ENCODE data around the gene STARD8.
A peak's percentile ranks its signal among the peaks of the same experiment; 100 is the strongest.

The STARD8 gene

GRCh38 chrX:68692651-68693050 lies 45.2 kb downstream of the STARD8 start:
- Histone ChIP-seq H3K4me1 (ENCODE audit: insufficient read depth, low read length) (peaks cover 38% of the 10 kb centered on the region), H3K9me3 (ENCODE audit: control insufficient read depth, insufficient read depth, low read length) (no peaks in the 10 kb centered on the region), H3K9ac (ENCODE audit: low read depth, low read length) (no peak overlapping the region), H3K36me3 (ENCODE audit: insufficient read depth, low read length) (no peaks in the 10 kb centered on the region)

DNA sequence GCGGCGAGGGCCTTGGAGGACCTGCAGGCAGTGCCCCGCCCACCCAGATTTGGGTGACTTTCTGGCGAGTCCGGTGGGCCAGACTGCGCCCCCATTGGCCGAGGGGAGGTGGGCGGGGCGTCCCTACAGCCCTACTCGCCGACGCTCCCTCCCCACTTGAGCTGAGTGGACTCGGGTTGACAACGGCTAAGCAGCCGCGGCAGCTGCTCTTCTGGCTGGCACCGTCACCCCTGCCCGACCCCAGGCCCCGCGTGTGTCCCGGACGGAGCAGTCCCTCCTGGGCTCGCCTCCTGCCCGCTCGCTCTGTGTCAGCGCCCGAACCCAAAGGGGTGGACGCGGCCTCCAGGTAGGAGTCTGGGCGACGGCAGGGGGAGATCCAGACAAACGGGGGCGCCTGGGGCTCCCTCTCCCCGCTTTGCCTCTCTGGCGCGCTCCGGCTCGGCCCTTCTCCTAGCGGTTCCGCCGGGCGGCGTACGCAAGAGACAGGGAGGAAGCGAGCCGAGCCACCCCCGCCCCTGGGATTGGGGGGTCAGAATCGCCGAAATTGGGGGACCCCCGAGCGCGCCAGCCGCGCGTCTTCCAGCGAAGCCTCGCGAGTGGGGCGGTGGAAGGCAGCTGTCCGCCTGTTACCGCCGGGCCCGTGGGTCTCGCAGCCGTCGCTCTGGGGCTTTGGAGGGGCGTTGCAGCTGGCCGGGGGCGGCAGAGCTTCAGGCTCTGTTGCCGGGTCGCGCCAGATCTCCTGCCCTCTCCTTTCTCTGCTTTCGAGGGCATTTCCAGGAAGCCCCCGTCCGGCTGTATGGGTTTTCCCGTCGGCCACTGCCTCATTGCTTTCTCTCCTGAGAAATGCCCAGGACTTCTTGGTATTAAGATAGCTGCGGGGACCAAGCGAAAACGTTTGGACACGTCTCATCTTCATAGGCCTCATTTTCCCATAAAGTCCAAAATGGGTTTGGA lies 46.3 kb downstream of the STARD8 start:
- Histone ChIP-seq H3K9ac (ENCODE audit: low read depth, low read length) (peak overlapping the region; percentile 59; the same call in 1 of the 2 replicates), H3K36me3 (ENCODE audit: insufficient read depth, low read length) (no peaks in the 10 kb centered on the region), H3K4me1 (ENCODE audit: insufficient read depth, low read length) (peaks cover 42% of the 10 kb centered on the region), H3K9me3 (ENCODE audit: control insufficient read depth, insufficient read depth, low read length) (no peaks in the 10 kb centered on the region)

DNA sequence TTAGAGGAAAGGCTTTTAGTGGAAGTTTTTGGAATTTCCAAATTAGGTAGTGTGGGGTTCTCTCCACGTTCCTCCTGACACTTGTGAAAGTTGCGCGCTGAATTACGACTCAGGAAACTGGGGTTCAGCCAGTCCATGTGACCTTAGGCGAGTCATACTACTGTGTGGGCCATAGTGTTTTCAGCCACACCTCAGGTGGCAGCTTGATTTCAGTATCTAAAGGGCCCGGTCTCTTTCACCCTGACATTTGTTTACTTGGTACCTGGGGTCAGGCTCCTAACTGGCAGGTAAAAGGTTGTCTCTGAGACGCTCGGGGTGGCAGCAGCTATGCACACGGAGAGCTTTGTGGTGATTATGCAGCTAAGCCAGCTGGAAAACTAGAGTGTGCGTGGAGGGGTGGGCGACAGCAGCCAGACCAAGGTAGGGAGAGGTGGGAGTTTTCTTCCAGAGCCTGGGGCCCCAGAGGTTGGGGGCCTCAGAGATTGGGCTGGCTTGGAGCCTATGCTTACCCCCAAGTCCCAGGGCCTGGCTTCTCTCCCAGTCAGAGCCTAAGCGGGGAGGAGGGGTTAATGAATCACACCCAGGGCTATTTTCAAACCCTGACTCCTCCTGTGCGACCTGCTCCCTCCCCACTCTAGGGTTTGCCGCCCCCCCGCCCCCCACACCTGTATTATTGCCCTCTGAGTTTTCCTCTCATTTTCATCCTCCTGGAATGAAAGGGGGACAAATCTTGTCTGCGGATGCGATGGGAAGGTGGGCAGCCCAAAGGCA lies 47.2 kb downstream of the STARD8 start:
- Histone ChIP-seq H3K4me1 (ENCODE audit: insufficient read depth, low read length) (peaks cover 45% of the 10 kb centered on the region), H3K9me3 (ENCODE audit: control insufficient read depth, insufficient read depth, low read length) (no peaks in the 10 kb centered on the region), H3K36me3 (ENCODE audit: insufficient read depth, low read length) (no peaks in the 10 kb centered on the region), H3K9ac (ENCODE audit: low read depth, low read length) (peak overlapping the region; percentile 59; the same call in 1 of the 2 replicates)

DNA sequence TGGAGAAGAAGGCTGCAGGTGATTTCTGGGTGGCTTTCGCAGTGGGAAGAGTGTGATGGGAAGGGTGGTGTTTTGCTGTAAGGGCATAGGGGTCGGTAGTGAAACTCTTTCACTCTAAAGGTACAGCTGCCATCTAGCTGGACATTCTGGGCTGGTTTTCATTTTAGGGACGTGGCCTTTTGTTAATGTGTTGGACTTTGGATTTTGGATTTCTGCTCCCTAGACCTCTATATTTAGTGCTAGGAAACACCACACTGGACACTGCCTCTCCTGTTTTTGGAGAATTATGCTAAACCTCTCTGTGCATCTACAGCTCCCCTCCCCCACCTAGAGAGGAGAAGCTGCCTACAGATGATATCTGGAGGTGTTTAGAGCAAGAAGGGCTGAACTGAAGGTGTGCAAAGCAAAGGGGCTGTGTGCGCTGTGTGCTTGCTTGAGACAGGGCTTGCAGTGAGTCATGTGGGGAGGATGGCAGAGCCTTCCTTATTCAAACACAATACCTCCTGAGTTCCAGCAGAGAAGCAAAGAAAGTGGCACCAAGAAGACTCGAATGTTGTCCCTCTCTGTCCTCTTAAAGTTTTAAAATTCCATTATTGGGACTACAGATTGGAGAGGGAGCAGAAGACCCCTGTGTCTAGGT lies 47.9 kb downstream of the STARD8 start:
- H3K9me3 ChIP-seq (ENCODE audit: control insufficient read depth, insufficient read depth, low read length) = no peaks in the 10 kb centered on the region
- peak overlapping the region; percentile 59; the same call in 1 of the 2 replicates for H3K9ac ChIP-seq (ENCODE audit: low read depth, low read length)
- H3K4me1 ChIP-seq (ENCODE audit: insufficient read depth, low read length) = peaks cover 39% of the 10 kb centered on the region

DNA sequence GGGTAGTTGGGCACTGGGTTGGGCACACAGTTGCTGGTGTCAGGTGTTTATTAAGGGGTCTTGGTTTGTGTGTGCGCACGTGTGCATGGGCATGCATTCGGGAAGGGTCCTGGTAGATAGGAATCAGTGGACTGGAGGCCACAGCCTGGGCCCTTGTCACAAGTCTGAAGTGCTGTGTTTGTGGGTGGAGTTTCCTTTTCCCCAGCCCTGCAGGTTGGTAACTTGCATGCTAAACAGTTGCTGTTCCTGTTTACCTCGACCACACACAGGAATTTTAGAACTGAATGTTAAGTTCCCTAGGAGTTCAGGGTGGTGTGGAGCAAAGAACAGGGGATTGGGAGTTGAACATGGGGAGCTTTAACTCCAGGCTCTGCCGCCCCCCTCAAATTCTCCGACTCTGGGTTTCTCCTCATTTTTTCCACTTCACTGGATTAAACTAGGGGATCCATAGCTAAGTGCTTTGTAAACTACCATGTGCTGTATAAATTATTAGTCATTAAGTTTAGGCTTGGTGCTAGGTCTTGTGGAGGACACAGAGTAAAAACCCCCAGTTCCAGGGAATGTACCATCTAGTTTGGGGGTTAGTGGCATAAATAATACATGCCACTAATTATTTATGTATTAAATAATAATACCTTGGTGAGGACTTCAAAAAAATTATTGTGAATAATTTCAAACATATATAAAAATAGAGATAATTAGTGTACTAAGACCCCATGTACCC lies 49.0 kb downstream of the STARD8 start:
- H3K9me3 ChIP-seq (ENCODE audit: control insufficient read depth, insufficient read depth, low read length) = no peaks in the 10 kb centered on the region
- peaks cover 39% of the 10 kb centered on the region for H3K4me1 ChIP-seq (ENCODE audit: insufficient read depth, low read length)
- H3K36me3 ChIP-seq (ENCODE audit: insufficient read depth, low read length) = no peaks in the 10 kb centered on the region
- no peak overlapping the region for H3K9ac ChIP-seq (ENCODE audit: low read depth, low read length)

More for the DNA sequence above, 47.9 kb downstream of the STARD8 start:
- no peaks in the 10 kb centered on the region for H3K36me3 ChIP-seq (ENCODE audit: insufficient read depth, low read length)

DNA sequence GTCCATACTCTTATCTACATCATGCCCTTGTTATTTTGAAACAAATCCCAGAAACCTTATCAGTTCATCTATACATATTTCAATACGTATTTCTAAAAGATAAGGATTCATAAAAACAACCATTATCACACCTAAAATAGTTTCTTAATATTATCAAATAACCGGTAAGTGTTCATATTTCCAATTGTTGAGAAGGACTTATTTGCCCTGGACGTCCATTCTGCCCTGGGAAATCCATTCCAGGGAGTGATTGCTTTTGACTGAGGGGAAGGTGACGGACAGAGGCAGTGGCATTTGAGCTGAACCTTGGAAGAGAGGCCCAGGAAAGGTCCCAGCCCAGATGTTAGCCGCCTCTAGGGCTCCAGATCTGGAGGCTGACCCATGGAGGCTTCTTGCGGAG lies 49.6 kb downstream of the STARD8 start:
- Histone ChIP-seq H3K9ac (ENCODE audit: low read depth, low read length) (no peak overlapping the region), H3K9me3 (ENCODE audit: control insufficient read depth, insufficient read depth, low read length) (no peaks in the 10 kb centered on the region), H3K36me3 (ENCODE audit: insufficient read depth, low read length) (no peaks in the 10 kb centered on the region), H3K4me1 (ENCODE audit: insufficient read depth, low read length) (peaks cover 39% of the 10 kb centered on the region)

- H3K9me3 ChIP-seq (ENCODE audit: control insufficient read depth, insufficient read depth, low read length) = no peaks in the 10 kb centered on the region
- H3K9ac ChIP-seq (ENCODE audit: low read depth, low read length) = no peak overlapping the region
- H3K4me1 ChIP-seq (ENCODE audit: insufficient read depth, low read length) = peaks cover 36% of the 10 kb centered on the region
- no peaks in the 10 kb centered on the region for H3K36me3 ChIP-seq (ENCODE audit: insufficient read depth, low read length)
Measured at GRCh38 chrX:68697465-68698125, 50.1 kb downstream of the STARD8 start.

DNA sequence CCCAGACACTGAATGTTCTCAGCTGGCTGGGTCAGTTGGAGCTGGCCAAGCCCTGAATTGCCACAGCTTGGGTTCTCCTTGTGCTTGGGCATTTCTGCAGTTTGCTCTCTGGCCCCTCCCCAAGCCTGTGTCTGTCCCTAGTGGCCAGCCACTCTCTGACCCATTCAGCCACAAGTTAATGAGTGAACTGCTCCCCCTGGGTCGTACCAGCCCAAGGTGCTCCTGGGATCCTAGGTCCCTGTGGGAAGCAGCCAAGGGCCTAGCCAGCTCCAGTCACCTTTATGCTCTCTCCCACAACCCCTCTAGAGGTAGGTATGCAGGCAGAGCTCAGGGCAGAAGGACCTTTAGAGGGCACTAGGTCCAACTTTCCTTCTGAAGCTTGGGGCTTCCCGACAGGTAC lies 51.5 kb downstream of the STARD8 start:
- Histone ChIP-seq H3K9ac (ENCODE audit: low read depth, low read length) (no peak overlapping the region), H3K9me3 (ENCODE audit: control insufficient read depth, insufficient read depth, low read length) (no peaks in the 10 kb centered on the region)

GRCh38 chrX:68699960-68700746 lies 52.7 kb downstream of the STARD8 start:
- H3K4me1 ChIP-seq (ENCODE audit: insufficient read depth, low read length) = peaks cover 43% of the 10 kb centered on the region
- no peaks in the 10 kb centered on the region for H3K9me3 ChIP-seq (ENCODE audit: control insufficient read depth, insufficient read depth, low read length)
- no peak overlapping the region for H3K9ac ChIP-seq (ENCODE audit: low read depth, low read length)
- H3K36me3 ChIP-seq (ENCODE audit: insufficient read depth, low read length) = no peaks in the 10 kb centered on the region

More for the DNA sequence above, 51.5 kb downstream of the STARD8 start:
- Histone ChIP-seq H3K36me3 (ENCODE audit: insufficient read depth, low read length) (no peaks in the 10 kb centered on the region), H3K4me1 (ENCODE audit: insufficient read depth, low read length) (peaks cover 41% of the 10 kb centered on the region)

DNA sequence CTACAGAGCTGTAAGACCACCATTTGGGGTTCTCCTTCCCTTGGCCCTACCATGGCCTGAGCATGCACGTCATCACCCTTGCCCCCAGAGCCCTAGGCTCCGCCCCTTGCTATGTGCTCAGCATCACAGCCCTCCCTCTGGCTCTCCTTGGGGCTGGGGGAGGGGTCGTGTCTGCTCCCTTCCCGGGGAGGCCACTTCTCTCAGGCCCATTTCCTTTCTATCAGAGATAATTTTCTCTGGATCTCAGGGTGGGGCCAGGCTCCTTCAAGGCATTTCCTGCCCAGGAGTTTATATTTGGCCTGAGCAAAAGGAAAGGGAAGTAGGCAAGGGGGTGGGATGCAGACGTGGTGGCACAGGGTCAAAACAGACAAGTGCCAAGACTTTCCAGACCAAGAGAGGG lies 55.9 kb downstream of the STARD8 start:
- H3K9ac ChIP-seq (ENCODE audit: low read depth, low read length) = no peak overlapping the region
- no peaks in the 10 kb centered on the region for H3K9me3 ChIP-seq (ENCODE audit: control insufficient read depth, insufficient read depth, low read length)

DNA sequence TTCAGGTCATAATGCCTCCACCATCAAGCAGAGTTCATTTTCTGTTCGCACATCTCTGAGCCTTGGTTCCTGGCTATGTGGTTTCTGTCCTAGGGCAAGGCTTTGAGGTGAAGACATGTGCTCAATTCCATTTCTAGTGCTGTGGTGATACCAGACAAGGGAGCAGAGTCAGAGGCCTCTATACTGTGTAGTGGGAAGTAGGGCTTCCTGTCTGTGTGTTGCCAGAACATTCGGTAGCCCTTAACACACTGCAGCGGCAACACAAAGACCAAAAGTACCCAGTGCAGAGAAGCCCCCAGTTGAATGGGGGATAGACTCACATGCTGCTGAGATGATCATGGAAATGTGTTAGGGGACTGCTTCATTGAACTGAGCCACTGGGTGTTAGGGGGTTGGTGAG lies 56.4 kb downstream of the STARD8 start:
- no peaks in the 10 kb centered on the region for H3K36me3 ChIP-seq (ENCODE audit: insufficient read depth, low read length)
- no peaks in the 10 kb centered on the region for H3K9me3 ChIP-seq (ENCODE audit: control insufficient read depth, insufficient read depth, low read length)
- H3K9ac ChIP-seq (ENCODE audit: low read depth, low read length) = no peak overlapping the region
- peaks cover 26% of the 10 kb centered on the region for H3K4me1 ChIP-seq (ENCODE audit: insufficient read depth, low read length)

More for the DNA sequence above, 55.9 kb downstream of the STARD8 start:
- peaks cover 24% of the 10 kb centered on the region for H3K4me1 ChIP-seq (ENCODE audit: insufficient read depth, low read length)
- H3K36me3 ChIP-seq (ENCODE audit: insufficient read depth, low read length) = no peaks in the 10 kb centered on the region

GRCh38 chrX:68705986-68706385 lies 58.5 kb downstream of the STARD8 start:
- Histone ChIP-seq H3K36me3 (ENCODE audit: insufficient read depth, low read length) (no peaks in the 10 kb centered on the region), H3K4me1 (ENCODE audit: insufficient read depth, low read length) (peaks cover 37% of the 10 kb centered on the region), H3K9me3 (ENCODE audit: control insufficient read depth, insufficient read depth, low read length) (no peaks in the 10 kb centered on the region), H3K9ac (ENCODE audit: low read depth, low read length) (no peak overlapping the region)
